ENCODE data around the gene CSNK2A1. TPM values are rescaled to one million over a fixed set of nuclear protein-coding genes. Genes with fewer than 3 reads are reported as not detected.
"Not testable (repeated sequence)": the region's sequence is repeated elsewhere in the genome, so short reads cannot be mapped to it uniquely, and the experiment has no call there.

The CSNK2A1 gene
- total RNA-seq, 1 donor from 2014 or later = 121 TPM

DNA sequence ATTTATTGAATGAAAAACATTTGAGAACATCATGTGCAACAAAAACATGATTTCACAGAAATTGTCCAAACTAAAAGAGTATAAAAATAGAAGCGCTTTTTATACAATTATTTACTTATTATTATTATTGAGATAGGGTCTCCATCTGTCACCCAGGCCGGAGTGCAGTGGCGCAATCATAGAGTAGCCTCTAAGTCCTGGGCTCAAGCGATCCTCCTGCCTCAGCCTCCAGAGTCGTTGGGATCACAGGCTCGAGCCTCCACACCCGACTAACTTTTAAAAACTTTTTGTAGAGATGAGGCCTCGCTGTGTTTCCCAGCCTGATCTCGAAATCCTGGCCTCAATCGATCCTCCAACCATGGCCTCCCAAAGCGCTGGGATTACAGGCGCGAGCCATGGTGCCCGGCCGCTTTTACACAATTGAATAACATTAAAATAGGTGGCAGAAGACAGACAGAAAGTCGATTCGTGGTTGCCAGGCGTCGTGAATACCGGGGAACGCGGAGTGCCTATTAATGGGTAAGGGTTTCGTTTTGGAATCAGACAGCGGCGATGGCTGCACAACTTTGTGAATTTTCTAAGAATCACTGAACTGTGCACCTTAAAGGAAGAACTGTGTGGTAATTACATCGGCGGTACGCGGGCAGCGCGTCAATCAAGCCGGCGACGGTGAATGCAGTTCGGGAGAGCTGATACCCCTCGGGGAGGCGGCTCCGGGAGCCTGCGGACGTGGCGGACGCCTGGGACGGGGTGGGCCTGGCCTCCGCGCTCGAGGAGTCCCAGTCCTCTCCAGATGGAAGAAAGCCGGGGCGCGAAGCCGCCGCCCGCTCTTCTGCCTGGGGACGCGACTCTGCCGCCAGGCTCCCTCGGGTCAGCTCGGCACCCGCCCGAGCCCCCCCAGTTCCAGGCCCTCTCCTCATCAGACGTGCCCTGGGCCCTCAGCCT is 82.1 kb downstream of the CSNK2A1 start:
- intact Hi-C loops (cut with micrococcal nuclease) = loop anchor here (1.0 kb wide), 9 partner anchors 18 to 134 kb away; partner anchors contain the start of genes CSNK2A1 and NRSN2

DNA sequence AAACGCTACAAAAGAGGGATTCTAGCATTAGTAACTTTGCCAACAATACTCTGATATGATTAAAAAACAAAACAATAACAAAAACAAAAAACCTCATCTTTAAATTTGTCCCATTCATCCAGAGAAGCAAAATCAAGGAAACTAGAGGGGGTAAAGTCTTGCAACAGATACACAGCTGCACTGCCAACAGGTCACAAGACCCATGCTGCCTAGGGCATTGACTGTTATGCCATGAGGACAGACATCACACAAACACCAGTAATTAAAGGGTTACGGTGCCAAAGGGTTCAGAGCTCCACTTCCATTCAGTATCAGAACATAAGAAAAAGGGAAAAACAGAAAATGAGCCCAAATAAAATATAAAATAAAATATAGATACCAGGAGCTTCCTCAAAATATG is 82.9 kb downstream of the CSNK2A1 start:
- intact Hi-C loops (cut with micrococcal nuclease) = loop anchor here (1.0 kb wide), 1 partner anchor 22 kb away; no protein-coding TSS in a partner anchor

DNA sequence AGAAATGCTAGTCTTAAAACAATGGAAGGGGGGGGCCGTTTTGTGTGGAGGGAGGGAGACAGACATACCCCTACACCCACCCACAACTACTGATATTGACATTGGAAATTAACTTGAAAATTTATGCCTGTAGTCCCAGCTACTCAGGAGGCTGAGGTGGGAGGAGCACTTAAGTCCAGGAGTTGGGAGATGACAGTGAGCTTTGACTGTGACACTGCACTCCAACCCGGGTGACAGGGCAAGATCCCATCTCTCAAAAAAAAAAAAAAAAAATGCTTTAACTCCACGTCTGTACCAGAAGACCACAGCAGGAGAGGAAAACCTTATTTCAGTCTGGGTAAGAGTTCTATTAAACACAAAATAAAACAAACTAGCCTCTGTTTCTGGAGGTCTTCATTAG is 83.4 kb downstream of the CSNK2A1 start:
- intact Hi-C loops (cut with micrococcal nuclease) = no loop called here

DNA sequence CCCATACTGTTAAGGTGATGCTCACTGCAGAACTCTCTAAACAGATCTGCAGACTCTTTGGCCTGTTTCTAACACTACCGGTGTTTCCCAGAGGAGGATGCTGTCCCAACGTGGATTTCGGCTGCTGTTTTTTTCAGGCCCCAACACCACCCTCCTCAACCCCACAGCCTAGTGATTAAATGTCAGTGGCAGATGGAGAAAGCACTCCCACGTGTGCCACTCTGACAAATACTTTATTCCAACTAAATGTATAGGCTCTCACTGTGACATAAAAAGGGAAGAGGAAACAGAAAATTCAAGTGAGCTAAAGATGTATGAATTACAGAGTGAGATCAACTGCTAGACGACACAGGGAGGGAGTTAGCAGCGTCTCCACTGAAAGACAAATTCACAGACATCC is 84.8 kb downstream of the CSNK2A1 start:
- intact Hi-C loops (cut with micrococcal nuclease) = no loop called here

DNA sequence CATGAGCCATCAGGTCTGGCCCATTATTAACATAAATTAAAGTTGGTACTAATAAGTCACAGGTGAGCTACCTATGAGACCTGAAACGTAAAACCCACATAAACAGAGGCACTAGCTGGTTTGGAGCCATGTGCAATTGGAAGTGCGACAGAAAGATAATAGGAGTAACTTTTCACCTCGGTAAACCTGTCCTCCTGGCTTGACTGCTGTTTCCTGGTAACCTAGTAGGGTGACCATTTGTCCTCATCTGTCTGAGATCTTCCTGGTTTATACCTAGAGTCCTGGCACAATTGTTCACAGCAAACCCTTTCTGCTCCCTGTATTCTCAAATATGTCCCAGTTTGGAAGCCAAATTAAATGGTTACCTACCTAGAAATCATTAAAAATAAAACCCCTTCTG is 88.6 kb downstream of the CSNK2A1 start:
- intact Hi-C loops (cut with micrococcal nuclease) = no loop called here

DNA sequence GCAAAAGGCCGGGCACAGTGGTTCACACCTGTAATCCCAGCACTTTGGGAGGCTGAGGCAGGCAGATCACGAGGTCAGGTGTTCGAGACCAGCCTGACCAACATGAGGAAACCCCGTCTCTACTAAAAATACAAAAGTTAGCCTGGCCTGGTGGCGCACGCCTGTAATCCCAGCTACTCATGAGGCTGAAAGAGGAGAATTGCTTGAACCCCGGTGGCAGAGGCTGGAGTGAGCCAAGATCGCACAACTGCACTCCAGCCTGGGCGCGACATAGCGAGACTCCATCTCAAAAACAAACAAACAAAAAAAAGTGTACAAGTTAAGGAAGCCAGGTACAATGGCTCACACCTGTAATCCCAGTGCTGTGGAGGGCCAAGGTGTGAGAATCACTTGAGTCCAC is 91.6 kb downstream of the CSNK2A1 start:
- intact Hi-C loops (cut with micrococcal nuclease) = not testable (repeated sequence)

DNA sequence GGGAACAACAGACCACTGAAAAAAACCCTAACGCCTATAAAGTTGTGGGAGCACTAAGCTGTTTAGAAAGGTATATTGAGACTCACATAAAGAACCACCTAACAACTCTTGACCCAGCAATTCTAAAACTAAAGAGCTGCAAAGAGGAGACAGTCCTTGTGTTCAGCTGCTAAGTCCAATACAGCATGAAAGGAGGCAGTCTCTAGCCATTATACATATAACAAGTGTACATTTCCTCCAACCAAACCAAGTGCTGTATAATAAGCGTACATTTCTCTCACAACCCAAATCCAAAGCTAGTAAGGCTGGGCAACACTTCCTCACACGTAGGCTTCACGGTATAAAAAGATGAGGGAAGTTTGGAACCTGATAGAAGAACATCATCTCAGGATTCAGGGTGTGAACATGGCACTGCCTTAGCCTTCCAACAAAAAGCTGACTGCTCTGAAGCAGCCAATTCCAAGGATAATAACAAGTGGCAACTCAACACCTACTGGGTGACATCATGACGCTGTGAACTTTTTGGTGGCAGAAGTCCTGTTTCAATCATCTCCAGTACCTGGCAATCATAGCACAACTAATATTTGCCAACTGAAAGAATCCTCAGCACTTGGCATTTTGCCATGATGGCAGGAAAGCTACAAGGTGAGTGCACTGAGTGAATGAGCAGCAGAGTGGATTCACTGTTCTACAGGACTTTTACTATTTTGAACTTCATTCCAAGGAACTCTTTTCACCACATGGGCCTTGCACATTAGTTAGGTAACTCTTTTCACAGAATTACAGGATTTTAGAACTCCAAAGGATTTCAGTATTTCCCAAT is 97.9 kb downstream of the CSNK2A1 start:
- intact Hi-C loops (cut with micrococcal nuclease) = no loop called here

DNA sequence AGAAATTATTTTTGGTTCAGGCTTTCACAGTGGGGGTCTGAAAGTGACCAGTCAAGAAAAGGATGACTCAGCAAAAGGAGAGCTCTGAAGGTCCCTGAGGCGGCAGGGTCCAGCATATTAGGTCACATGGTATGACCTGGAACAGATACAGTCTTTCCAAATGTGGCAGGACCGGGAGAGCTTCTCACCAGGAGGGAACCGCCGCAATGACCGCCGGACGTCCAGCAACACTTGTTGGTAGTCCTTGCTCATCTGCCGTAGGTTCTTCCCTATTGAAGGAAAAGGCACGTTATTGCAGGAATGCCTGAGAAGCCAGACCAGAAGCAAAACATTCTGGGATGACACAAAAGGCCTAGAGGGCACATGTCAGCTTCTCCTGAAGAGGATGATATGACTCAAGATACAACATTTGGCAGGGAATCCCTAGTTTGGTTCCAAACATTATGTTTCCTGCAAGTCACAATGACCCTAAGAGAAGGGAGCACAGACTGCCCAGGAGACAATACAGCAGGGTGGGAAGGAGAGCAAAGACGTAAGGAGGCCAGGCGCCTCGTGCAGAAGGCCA is 98.6 kb downstream of the CSNK2A1 start:
- intact Hi-C loops (cut with micrococcal nuclease) = no loop called here

DNA sequence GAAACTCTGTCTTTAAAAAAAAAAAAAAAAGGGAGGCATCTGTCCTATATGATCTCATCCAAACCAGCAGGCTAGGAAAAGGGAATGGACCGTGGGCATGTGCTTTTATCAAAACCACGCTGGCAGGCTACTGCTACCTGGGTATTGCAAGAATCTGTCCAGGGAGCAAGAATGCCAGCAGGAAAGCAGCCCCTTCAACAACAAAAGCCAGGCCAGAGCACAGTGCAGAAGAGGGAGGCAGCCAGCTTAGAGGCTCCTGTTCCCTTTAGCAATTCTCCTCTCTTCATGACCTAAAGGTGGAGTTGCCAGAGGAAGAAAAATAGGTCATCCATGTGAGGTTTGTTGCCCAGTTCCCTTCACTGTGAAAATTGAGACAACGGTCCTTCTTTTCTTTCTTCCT is 99.5 kb downstream of the CSNK2A1 start:
- intact Hi-C loops (cut with micrococcal nuclease) = no loop called here

DNA sequence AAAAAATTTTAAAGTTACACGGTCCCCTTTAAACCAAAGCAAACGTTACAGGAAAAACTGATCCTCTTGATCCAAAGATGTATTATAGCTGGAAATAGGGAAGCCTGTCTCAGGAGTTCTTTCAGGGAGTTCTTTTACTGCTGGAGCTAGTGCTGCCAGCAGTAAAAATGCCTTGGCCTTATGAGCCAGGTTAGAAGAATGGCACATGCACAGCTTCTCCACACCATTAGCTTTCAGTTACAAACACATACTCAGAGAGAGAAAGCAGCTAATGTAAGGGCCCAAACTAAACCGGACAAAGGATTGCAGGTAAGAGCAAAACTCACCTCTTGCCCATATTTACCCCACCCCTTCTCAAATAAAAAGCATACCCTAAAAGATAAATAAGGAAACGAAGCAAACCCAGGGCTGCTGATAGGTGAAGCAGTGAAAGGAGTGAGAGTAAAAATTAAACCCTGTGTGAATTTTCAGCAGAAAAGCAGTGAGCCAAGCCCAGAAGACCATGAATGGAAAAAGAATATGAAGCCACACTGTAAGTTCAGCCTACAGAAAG is 100.3 kb downstream of the CSNK2A1 start:
- intact Hi-C loops (cut with micrococcal nuclease) = no loop called here

DNA sequence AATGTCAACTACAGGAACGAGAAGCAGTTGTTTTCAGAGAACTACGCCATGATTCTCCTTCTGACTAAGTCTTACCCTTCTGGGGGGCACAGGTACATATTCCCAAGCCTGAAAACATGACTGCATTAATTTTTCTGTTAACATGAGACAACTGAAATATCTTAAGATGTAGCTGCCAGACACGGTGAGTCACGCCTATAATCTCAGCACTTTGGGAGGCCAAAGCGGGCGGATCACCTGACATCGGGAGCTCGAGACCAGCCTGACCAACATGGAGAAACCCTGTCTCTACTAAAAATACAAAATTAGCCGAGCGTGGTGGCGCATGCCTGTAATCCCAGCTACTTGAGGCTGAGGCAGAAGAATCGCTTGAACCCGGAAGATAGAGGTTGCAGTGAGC is 103.0 kb downstream of the CSNK2A1 start:
- intact Hi-C loops (cut with micrococcal nuclease) = no loop called here

DNA sequence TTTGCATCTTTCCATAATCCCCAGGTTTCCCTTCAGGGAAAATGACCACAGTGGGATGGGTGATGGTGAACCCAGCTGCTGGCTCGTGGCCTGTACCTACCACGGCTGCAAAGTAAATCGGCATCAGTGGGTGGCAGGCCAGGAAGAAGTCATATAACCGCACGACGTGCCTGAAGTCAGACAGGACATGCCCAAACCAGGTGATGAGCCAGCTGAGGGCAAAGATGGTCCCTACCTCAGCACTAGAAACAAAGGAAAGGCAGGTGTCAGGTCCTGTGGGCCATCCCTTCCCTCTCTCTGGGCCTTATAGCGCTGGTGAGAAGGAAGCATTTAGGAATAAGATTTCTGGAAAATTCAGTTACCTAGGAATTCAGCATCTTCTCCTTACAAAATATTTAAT is 103.4 kb downstream of the CSNK2A1 start:
- intact Hi-C loops (cut with micrococcal nuclease) = no loop called here

DNA sequence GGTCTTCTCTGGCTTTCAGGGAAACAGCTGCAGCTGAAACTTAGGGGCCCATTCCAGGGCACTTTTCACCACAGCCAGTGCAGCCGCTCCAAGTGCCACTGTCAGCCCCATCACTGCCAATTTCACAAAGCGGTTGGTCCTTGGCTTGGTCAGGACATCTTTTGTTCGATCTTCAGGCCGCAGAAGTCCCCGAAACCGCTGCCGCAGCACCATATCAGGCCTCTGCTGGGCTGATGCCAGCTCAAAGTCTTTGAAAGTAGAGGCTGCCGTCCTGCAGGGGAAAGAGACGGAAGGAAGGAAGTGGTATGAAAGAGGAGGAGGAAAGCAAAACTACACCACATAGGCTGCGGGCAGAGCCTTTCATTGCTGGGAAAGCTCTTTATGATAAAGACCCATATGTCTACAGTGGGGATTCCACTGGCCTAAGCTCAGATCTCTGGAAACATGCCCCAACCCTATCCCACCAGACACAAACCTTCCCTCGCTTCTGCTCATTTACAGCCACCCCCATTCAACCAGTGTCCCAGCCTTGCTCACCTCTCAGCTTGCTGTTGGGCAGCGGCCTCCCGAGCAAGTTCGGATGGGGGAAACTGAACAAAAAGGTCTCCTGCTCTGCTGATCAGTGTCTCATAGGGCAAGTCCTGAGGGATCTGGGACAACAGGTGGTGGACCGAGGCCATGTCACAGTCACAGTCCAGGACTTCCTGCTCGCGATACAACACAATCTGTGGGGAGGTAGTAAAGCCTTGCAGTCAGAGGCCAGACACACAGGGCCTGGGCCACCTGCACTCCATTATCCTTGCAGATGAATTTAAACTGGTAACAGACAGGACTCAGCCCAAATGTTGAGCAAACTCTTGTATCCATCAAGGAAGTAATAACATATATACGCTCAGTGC is 104.8 kb downstream of the CSNK2A1 start:
- intact Hi-C loops (cut with micrococcal nuclease) = loop anchor here (1.0 to 2.0 kb wide), 5 partner anchors 22 to 85 kb away; partner anchors contain the start of gene TRIB3

DNA sequence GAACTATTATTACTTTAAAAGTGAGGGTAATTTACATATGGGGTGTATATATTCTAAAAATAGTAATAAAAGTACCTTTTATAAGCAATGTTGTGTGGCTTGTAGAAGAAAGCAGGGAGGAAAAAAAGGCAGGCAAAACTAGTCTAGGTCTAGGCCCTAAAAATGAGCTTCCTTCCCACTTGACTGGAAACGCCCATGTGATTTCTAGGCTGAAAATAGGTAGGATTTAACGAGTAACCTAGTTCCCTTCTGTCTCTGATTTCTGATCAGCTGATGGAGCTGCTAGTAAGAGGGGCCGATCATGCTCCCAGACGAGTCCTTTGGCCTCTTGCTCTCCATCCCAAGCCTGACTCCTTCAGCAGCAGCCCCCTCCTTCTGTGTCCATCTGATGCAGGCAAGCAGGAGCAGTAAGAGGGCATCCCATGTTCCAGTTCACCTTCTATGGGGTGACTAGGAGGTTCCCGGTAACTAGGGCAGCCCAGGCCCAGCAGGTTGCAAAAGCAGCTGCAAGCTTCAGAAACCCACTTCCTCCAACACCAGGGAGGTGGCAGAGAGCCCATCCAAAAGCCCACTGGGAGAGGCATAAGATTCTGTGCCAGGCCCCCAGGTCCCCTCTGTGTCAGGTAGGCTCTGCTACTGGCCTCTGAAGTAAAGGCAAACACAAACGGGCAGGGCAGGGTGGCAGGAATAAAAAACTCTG is 105.7 kb downstream of the CSNK2A1 start:
- intact Hi-C loops (cut with micrococcal nuclease) = loop anchor here (1.0 to 2.0 kb wide), 5 partner anchors 23 to 84 kb away; partner anchors contain the start of gene TRIB3

DNA sequence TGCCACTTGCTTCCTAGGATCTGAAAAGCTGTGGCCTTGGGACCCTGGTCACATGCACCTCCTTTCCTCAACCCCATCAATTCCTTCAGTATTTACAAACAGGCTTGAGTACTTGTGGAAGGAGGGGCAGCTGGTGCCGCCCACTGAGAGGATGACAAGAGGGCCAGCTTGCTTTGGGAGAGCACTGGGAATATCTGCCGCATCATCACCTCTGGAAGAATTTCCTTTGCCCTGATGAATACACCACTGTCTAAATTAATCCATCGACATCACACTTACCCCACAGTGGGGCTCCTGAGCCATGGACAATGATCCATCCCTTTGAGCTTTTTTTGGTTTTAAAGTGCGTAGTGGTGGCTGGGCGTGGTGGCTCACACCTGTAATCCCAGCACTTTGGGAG is 107.1 kb downstream of the CSNK2A1 start:
- intact Hi-C loops (cut with micrococcal nuclease) = no loop called here

DNA sequence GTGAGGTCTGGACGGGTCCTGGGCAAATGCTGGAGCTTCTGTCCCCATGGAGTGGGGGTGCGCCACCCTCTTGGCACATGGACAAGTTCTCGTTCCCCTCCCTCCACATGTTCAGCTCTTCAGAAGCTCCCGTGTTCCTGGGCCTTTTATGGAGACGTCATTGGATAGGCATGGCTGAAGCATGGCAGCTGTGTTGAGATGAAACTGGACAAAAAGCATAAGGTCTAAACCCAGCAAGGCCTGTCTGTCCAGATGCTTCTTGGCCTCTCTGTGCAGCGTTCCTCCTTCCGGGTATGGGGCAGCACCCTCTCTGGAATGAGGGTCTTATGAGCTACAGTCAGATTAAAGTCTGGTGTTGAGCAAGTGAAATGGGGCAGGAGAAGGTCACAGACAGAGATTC is 108.0 kb downstream of the CSNK2A1 start:
- intact Hi-C loops (cut with micrococcal nuclease) = no loop called here

DNA sequence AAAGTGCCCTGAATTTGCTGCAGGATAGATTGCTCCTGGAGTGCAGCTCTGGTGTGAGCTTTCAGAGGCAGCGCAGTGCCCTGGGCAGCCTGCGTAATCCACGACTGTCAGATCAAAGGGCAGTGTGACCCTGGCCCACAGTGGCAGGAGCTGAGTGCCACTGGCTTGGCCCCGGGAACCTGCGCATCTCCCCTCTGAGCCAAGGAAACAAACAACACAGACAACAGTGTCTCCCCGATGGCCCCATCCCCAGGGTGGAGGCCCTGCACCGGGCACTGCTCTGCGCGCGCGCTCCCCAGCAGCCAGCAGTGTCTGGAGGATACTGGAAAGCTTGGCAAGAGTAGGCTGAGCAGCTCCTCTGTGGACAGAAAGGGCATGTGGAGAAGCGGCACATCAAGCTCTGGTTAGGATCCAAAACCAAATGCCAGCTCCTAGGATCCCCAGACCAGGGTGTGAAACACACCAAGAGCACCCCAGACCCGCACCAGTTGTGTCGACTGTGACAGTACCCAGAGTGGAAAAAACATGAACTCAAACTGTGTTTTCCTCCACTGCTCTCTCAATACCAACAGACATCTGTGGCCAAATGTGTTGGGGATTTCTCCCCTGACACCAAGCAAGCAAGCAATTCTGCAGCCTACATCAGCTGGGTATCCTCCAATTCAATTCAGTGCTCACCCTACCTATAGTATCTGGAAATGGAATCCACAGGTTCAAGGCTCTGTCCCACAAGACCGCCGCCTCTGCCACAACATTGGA is 108.8 kb downstream of the CSNK2A1 start:
- intact Hi-C loops (cut with micrococcal nuclease) = no loop called here

DNA sequence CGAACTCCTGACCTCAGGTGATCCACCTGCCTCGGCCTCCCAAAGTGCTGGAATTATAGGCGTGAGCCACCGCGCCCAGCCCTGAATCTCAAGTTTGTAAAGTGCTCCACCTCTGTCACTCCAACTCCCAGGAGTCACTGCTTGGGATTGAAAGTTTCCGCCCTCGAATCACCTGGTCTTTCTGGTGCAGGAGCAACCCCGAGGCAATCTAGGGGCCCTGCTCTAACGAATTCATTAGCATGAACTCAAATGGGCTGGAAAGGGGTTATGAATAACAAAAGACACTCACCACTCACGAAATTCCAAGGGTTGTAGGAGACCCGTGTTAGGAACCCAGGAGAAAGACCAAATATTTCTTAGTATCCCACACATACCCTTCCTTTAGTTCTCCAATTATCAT is 109.4 kb downstream of the CSNK2A1 start:
- intact Hi-C loops (cut with micrococcal nuclease) = no loop called here

Data from T-helper 1 cell treated with Interleukin-12 subunit alpha and Interleukin-12 subunit beta and Interleukin-4 antibody, amounts not matched to agents 30 ng/mL and 1 ng/mL, for 36 hours (primary cell).